ENCODE measurements around the gene RELT. TPM values are rescaled to one million over a fixed set of nuclear protein-coding genes. Genes with fewer than 3 reads are reported as not detected.
A peak's percentile ranks its signal among the peaks of the same experiment; 100 is the strongest.

The RELT gene
- total and polyA plus RNA-seq, 2 of the 13 experiments (the other 11 are each of a cell fraction or from before 2014, with no cell fraction given): 2.5 to 4.7 TPM

DNA sequence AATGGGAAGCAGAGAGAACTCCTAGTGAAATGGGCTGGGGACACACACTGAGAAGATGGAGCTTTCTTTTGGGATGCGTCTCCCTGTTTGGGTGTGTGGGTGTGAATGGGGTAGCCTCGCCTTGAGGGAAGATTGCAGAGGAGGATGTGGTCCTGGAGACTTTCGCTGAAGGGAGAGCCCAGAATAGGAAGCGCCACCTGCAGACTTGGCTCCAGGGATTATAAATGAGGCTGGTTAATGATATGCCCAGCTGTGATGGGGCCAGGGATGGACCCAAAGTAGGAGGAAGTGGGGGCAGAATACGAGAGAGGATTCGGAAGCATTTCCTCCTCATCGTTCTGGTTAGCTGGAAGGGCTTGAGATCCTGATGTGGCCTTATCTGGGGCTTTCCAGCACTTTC lies 13.7 kb downstream of the RELT start (continued):
- TF ChIP-seq ZNF20 (CRISPR knock-in tag; IDR thresholded peaks at IDR 0.05): no peak
- no peak for TF ChIP-seq DMAP1 (CRISPR knock-in tag; IDR thresholded peaks at IDR 0.05)
- TF ChIP-seq FOSL1 (CRISPR knock-in tag; IDR thresholded peaks at IDR 0.05; ENCODE audit: borderline replicate concordance): no peak
- TF ChIP-seq ZFAT (CRISPR knock-in tag; conservative IDR thresholded peaks at IDR 0.05): no peak
- no peak for TF ChIP-seq ZBTB21 (CRISPR knock-in tag; IDR thresholded peaks at IDR 0.05)
- TF ChIP-seq REL (CRISPR knock-in tag; conservative IDR thresholded peaks at IDR 0.05): no peak
- TF ChIP-seq ZNF224 (CRISPR knock-in tag; IDR thresholded peaks at IDR 0.05): no peak
- TF ChIP-seq, protein P1, sequence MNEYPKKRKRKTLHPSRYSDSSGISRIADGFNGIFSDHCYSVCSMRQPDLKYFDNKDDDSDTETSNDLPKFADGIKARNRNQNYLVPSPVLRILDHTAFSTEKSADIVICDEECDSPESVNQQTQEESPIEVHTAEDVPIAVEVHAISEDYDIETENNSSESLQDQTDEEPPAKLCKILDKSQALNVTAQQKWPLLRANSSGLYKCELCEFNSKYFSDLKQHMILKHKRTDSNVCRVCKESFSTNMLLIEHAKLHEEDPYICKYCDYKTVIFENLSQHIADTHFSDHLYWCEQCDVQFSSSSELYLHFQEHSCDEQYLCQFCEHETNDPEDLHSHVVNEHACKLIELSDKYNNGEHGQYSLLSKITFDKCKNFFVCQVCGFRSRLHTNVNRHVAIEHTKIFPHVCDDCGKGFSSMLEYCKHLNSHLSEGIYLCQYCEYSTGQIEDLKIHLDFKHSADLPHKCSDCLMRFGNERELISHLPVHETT (CRISPR knock-in tag; conservative IDR thresholded peaks at IDR 0.05): no peak

DNA sequence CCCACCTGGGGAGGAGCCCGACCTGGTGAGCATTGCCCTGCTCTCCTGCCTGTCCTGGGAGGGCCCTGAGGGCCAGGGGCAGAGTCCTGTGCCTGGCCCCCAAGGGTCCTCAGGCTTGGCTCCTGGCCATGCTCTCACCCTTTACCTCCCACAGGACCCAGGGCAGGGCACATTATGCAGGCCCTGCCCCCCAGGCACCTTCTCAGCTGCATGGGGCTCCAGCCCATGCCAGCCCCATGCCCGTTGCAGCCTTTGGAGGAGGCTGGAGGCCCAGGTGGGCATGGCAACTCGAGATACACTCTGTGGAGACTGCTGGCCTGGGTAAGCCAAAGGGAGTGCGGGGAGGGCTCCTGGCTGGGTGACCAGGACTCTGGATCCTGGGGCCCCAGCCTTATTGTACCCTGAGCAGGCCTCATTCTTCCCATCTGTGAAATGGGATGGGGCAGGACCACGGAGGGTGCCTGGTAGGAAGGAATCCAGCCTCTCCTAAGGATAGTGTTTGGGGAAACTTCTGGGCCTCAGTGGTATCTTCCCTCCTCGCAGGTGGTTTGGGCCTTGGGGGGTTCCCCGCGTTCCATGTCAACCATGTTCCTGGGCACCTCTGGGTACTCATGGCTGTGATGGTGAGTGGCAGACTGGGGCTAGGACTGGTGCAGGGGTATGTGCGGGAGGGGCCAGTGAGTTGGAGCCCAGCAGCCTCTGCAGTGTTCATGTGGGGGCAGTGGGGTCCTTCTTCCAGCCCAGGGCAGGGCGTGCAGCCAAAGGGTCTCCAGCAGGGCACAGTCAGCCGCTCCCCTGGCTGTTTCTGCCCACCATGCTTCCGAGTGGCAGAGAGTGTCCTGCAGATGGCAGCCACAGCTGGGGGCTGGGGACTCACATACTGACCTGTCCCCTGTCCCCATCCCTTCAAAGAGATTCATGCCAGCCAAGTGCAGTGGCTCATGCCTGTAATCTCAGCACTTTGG lies 14.7 kb downstream of the RELT start:
- H3K4me3 ChIP-seq (replicated peaks in 1 of 3; ENCODE audit: insufficient read depth in 1 of 3, low read depth in 2 of 3, low read length in 3 of 3): no peak overlapping the region
- H3K9ac ChIP-seq (ENCODE audit: insufficient read depth, low read depth, low read length): no peak overlapping the region
- H3K79me2 ChIP-seq (ENCODE audit: insufficient read depth, low read length): peaks cover 2% of the 10 kb centered on the region
- no peak overlapping the region for H2AFZ ChIP-seq (ENCODE audit: low read length)
- WGBS (ENCODE audit: low lambda C conversion rate): 100% methylated on average over 4 of the region's 12 CpGs
- H3K27me3 ChIP-seq (ENCODE audit: control insufficient read depth in 1 of 2, insufficient read depth in 2 of 2, low read length in 2 of 2): no peaks in the 10 kb centered on the region
- peaks cover 7 to 15% of the 10 kb centered on the region in 2 experiments for H3K36me3 ChIP-seq (replicated peaks in 1 of 2; ENCODE audit: control insufficient read depth in 1 of 2, insufficient read depth in 2 of 2, low read length in 2 of 2)
- no peak for FAIRE-seq
- ChIA-PET CTCF (ENCODE audit: low intra/inter-chr PET ratio, low total read pairs) (no interaction called here), POLR2A (no interaction called here)
- H3K9me3 ChIP-seq (ENCODE audit: low read length): no peaks in the 10 kb centered on the region
- no peak for ATAC-seq
- H3K4me1 ChIP-seq (ENCODE audit: insufficient read depth, low read length): peaks cover 6% of the 10 kb centered on the region
- H3K27ac ChIP-seq (ENCODE audit: extremely low read length, insufficient read depth, low read length): no peak overlapping the region
- H4K20me1 ChIP-seq (ENCODE audit: insufficient read depth, low read length): no peaks in the 10 kb centered on the region
- no TSS peak for BruUV-seq (replicated peaks)
- in situ Hi-C loops (cut with HindIII; ENCODE audit: extremely low pct_ligation_motif_present, low pct_unique_long_range_greater_than_20kb) (loop anchor here (5.0 kb wide), 2 partner anchors 39 to 99 kb away; no protein-coding TSS in a partner anchor), intact Hi-C loops (cut with micrococcal nuclease; ENCODE audit: unreplicated experiment) (no loop called here)
- H3K4me2 ChIP-seq (ENCODE audit: low read depth, low read length): no peak overlapping the region
- no peak for DNase-seq (ENCODE audit: low spot score)
- TF ChIP-seq, protein P2, sequence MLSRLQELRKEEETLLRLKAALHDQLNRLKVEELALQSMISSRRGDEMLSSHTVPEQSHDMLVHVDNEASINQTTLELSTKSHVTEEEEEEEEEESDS (CRISPR knock-in tag; IDR thresholded peaks at IDR 0.05; ENCODE audit: borderline replicate concordance): no peak
- 0 out of 2 replicates have a peak, but pooled peaks have one; percentile 28 for TF ChIP-seq HNRNPL (IDR thresholded peaks at IDR 0.05; ENCODE audit: low read depth, low read length)
- peak; percentile 83 for TF ChIP-seq ZNF629 (CRISPR knock-in tag; conservative IDR thresholded peaks at IDR 0.05)
